Dermis blood vessel endothelial cell (primary cell): ENCODE data around the gene PI16. TPM values are rescaled to one million over a fixed set of nuclear protein-coding genes. Genes with fewer than 3 reads are reported as not detected.

Experiments used
- DNase-seq: peaks from one replicate; pipeline ENCODE4 v3.0.0; 2010
- total RNA-seq: library from RNA; depleted of rRNA; stranded (reverse); fragments of >200 nt; gene quantifications from 2 replicates; pipeline ENCODE4 v1.2.3, GENCODE V29; 2014

Gene PI16
- total RNA-seq, 1 donor from 2014 or later, result not detected

- no peak for DNase-seq
Observed at GRCh38 chr6:36958775-36959554, 4.4 kb downstream of the PI16 start.

- DNase-seq, result no peak
Observed at GRCh38 chr6:36959555-36960250, 5.2 kb downstream of the PI16 start.

- no peak for DNase-seq
Observed at GRCh38 chr6:36961441-36962435, 7.2 kb downstream of the PI16 start.

GRCh38 chr6:36962874-36963273 is 8.3 kb downstream of the PI16 start:
- DNase-seq, result peak; percentile 49

GRCh38 chr6:36963451-36964290 is 9.1 kb downstream of the PI16 start:
- DNase-seq, result no peak

- DNase-seq, result no peak
Observed at GRCh38 chr6:36964349-36964748, 9.8 kb downstream of the PI16 start.

GRCh38 chr6:36964908-36965307 is 10.4 kb downstream of the PI16 start:
- DNase-seq, result no peak

- DNase-seq, result no peak
Observed at GRCh38 chr6:36967301-36967700, 12.8 kb downstream of the PI16 start.

GRCh38 chr6:36967757-36968156 is 13.2 kb downstream of the PI16 start:
- no peak for DNase-seq

GRCh38 chr6:36968266-36968977 is 13.9 kb downstream of the PI16 start:
- DNase-seq, result no peak

GRCh38 chr6:36969240-36969691 is 14.7 kb downstream of the PI16 start:
- DNase-seq, result no peak

GRCh38 chr6:36969988-36970891 is 15.7 kb downstream of the PI16 start:
- no peak for DNase-seq

GRCh38 chr6:36970892-36971842 is 16.6 kb downstream of the PI16 start:
- no peak for DNase-seq

GRCh38 chr6:36971921-36972673 is 17.6 kb downstream of the PI16 start:
- no peak for DNase-seq

GRCh38 chr6:36973190-36973589 is 18.7 kb downstream of the PI16 start:
- DNase-seq, result no peak

- no peak for DNase-seq
Observed at GRCh38 chr6:36973647-36974046, 19.1 kb downstream of the PI16 start.

- DNase-seq, result no peak
Observed at GRCh38 chr6:36975231-36976006, 20.9 kb downstream of the PI16 start.

GRCh38 chr6:36976007-36976264 is 21.4 kb downstream of the PI16 start:
- DNase-seq, result no peak
